Endothelial cell of umbilical vein (primary cell): ENCODE measurements around the gene NR3C1. TPM values are rescaled to one million over a fixed set of nuclear protein-coding genes. Genes with fewer than 3 reads are reported as not detected.
A peak's percentile ranks its signal among the peaks of the same experiment; 100 is the strongest.

Source experiments
- BruUV-seq: library from RNA; stranded (reverse); fragments of 400-500 nt; replicated peaks from 2 replicates; lab custom pipeline; 2021; lab: Mats Ljungman, UMichigan
- CTCF ChIA-PET: fragments of 300-600, 350-600 bp; sonication (Branson Sonifier 250); formaldehyde crosslinking; loops from one replicate; lab custom pipeline; 2021; ENCODE audit warnings: antibody characterized with exemption, inconsistent platforms; lab: Charles Lee
- POLR2A ChIA-PET: fragments of 300-600, 350-600 bp; sonication (Branson Sonifier 250); formaldehyde crosslinking; loops from one replicate; lab custom pipeline; 2021; ENCODE audit warnings: antibody characterized with exemption, inconsistent platforms; lab: Charles Lee
- DNase-seq: peaks from one replicate; pipeline ENCODE4 v3.0.0-alpha.2; 2011; ENCODE audit warnings: low read depth, low spot score
- FAIRE-seq: peaks from 2 replicates; lab custom pipeline; 2011; peaks lifted over from hg19 to GRCh38; lab: Jason Lieb, UNC
- H2AFZ ChIP-seq: 2 replicates; pipeline ENCODE4 v1.6.0; 2012; ENCODE audit warnings: low read depth, low read length, control low read depth, inconsistent platforms
- H3K27ac ChIP-seq: 2 replicates; pipeline ENCODE4 v1.5.1; 2011; ENCODE audit warnings: low read depth, mild to moderate bottlenecking, control low read depth, low read length, moderate library complexity; ENCODE audit not compliant: insufficient read depth
- H3K27me3 ChIP-seq, 2 experiments: 2 replicates each; pipeline versions ENCODE4 v1.6.0 to v1.6.1; 2011; ENCODE audit warnings: low read length in 2 of 2, mixed read lengths in 1 of 2; ENCODE audit not compliant: control insufficient read depth in 2 of 2, insufficient read depth in 2 of 2
- H3K36me3 ChIP-seq, 2 experiments: 2 replicates in 1 of 2; 3 replicates in 1 of 2; pipeline ENCODE4 v1.5.1; 2011; ENCODE audit warnings: low read length in 2 of 2, mild to moderate bottlenecking in 1 of 2, moderate library complexity in 1 of 2; ENCODE audit not compliant: control insufficient read depth in 2 of 2, insufficient read depth in 2 of 2; ENCODE audit errors: extremely low read depth in 1 of 2
- H3K4me1 ChIP-seq: 3 replicates; pipeline ENCODE4 v1.5.1; 2011; ENCODE audit warnings: mild to moderate bottlenecking, low read length; ENCODE audit not compliant: control insufficient read depth, insufficient read depth; ENCODE audit errors: extremely low read depth
- H3K4me2 ChIP-seq: 2 replicates; pipeline ENCODE4 v1.6.1; 2011; ENCODE audit warnings: low read length, control low read depth, mixed read lengths; ENCODE audit not compliant: insufficient read depth
- H3K4me3 ChIP-seq, 3 experiments: fragments of 200-600 bp in 1 of 3; sonication (generic), shearing (Covaris generic) in 1 of 3; replicated peaks in 1 of 3; 2 replicates each; pipeline ENCODE4 v1.5.1; 2011 to 2016; ENCODE audit warnings: control low read depth in 3 of 3, low read length in 3 of 3, mild to moderate bottlenecking in 2 of 3, inconsistent platforms in 1 of 3, low read depth in 1 of 3, moderate library complexity in 1 of 3; ENCODE audit not compliant: insufficient read depth in 1 of 3
- H3K79me2 ChIP-seq: 2 replicates; pipeline ENCODE4 v1.6.0; 2012; ENCODE audit warnings: low read length, inconsistent platforms; ENCODE audit not compliant: control insufficient read depth, insufficient read depth
- H3K9ac ChIP-seq: replicated peaks from 2 replicates; pipeline ENCODE3; 2011; ENCODE audit warnings: low read length, control low read depth; ENCODE audit not compliant: insufficient read depth; ENCODE audit errors: extremely low read depth
- H3K9me1 ChIP-seq: replicated peaks from 3 replicates; pipeline ENCODE4 v1.6.0; 2011; ENCODE audit warnings: mild to moderate bottlenecking, low read length; ENCODE audit not compliant: control insufficient read depth, insufficient read depth; ENCODE audit errors: extremely low read depth
- H3K9me3 ChIP-seq: replicated peaks from 2 replicates; pipeline ENCODE4 v1.5.1; 2012; ENCODE audit warnings: low read length, inconsistent platforms; ENCODE audit not compliant: control insufficient read depth, insufficient read depth
- H4K20me1 ChIP-seq: replicated peaks from 2 replicates; pipeline ENCODE3; 2011; ENCODE audit warnings: mild to moderate bottlenecking, low read length; ENCODE audit not compliant: control insufficient read depth, insufficient read depth; ENCODE audit errors: extremely low read depth
- EZH2 ChIP-seq: IDR thresholded peaks from 2 replicates; pipeline ENCODE4 v1.6.1; 2012; ENCODE audit warnings: borderline replicate concordance, low read depth, mild to moderate bottlenecking, moderate library complexity, low read length, inconsistent platforms; ENCODE audit not compliant: severe bottlenecking
- FOS ChIP-seq: IDR thresholded peaks from 2 replicates; pipeline ENCODE4 v1.6.1; 2011; ENCODE audit warnings: mild to moderate bottlenecking, low read length, moderate library complexity, borderline replicate concordance; ENCODE audit not compliant: insufficient read depth
- GATA2 ChIP-seq: IDR thresholded peaks from 2 replicates; pipeline ENCODE4 v1.7.0; 2011; ENCODE audit warnings: low read depth, mild to moderate bottlenecking, moderate library complexity, mixed read lengths, low read length; ENCODE audit not compliant: insufficient read length, insufficient read depth
- JUN ChIP-seq: IDR thresholded peaks from 2 replicates; pipeline ENCODE4 v1.6.1; 2011; ENCODE audit warnings: borderline replicate concordance, low read depth; ENCODE audit not compliant: insufficient read length, insufficient read depth
- MYC ChIP-seq: IDR thresholded peaks from one replicate; pipeline ENCODE4 v1.6.1; 2011; ENCODE audit warnings: mild to moderate bottlenecking, low read depth, low read length
- POLR2A ChIP-seq: IDR thresholded peaks from 2 replicates; pipeline ENCODE4 v1.6.1; 2012; ENCODE audit warnings: low read depth, mild to moderate bottlenecking, control low read depth, low read length
- POLR2AphosphoS5 ChIP-seq: IDR thresholded peaks from 2 replicates; pipeline ENCODE4 v1.6.1; 2012; ENCODE audit warnings: low read depth, mild to moderate bottlenecking, control low read depth, low read length, moderate library complexity; ENCODE audit not compliant: insufficient read depth
- dilution Hi-C: fragments of 300-500 bp; cut with MboI; formaldehyde crosslinking; loops from one replicate; pipeline ENCODE4 v1.15.0; 2019; ENCODE audit warnings: low sequenced_read_pairs; ENCODE audit not compliant: extremely low pct_ligation_motif_present
- intact Hi-C: fragments of 100-400 bp; cut with micrococcal nuclease; formaldehyde crosslinking; loops from one replicate; pipeline ENCODE4 v1.10.0; 2022
- polyA plus RNA-seq, 4 experiments: library from polyadenylated mRNA; depleted of rRNA in 3 of 4; stranded (reverse) in 3 of 4; unstranded in 1 of 4; fragments of >200 nt; gene quantifications; 2 replicates each; pipeline versions ENCODE4 v1.2.1 to v1.2.3, GENCODE V29; 2011 to 2012; ENCODE audit warnings: missing spikeins in 1 of 4
- total RNA-seq: library from RNA; stranded (reverse); gene quantifications from 2 replicates; pipeline ENCODE4 v1.2.3, GENCODE V29; 2021
- TF ChIP-seq, protein P1 (sequence below): IDR thresholded peaks from 2 replicates; pipeline ENCODE4 v1.6.1; 2011; ENCODE audit not compliant: insufficient read depth, insufficient read length
- TF ChIP-seq, protein P2 (sequence below), 2 donors: IDR thresholded peaks; 1 replicate in 1 of 2; 2 replicates in 1 of 2; pipeline ENCODE4 v1.5.1; 2011; ENCODE audit warnings: low read length in 2 of 2, mild to moderate bottlenecking in 2 of 2, moderate library complexity in 2 of 2, control low read depth in 1 of 2, inconsistent platforms in 1 of 2, low read depth in 1 of 2; ENCODE audit not compliant: insufficient read depth in 1 of 2; ENCODE audit errors: extremely low read depth in 1 of 2

The NR3C1 gene
- total and polyA plus RNA-seq, 2 donors (not counting 3 experiments of a cell fraction or from before 2014, with no cell fraction given) = 4.1 to 17.0 TPM

DNA sequence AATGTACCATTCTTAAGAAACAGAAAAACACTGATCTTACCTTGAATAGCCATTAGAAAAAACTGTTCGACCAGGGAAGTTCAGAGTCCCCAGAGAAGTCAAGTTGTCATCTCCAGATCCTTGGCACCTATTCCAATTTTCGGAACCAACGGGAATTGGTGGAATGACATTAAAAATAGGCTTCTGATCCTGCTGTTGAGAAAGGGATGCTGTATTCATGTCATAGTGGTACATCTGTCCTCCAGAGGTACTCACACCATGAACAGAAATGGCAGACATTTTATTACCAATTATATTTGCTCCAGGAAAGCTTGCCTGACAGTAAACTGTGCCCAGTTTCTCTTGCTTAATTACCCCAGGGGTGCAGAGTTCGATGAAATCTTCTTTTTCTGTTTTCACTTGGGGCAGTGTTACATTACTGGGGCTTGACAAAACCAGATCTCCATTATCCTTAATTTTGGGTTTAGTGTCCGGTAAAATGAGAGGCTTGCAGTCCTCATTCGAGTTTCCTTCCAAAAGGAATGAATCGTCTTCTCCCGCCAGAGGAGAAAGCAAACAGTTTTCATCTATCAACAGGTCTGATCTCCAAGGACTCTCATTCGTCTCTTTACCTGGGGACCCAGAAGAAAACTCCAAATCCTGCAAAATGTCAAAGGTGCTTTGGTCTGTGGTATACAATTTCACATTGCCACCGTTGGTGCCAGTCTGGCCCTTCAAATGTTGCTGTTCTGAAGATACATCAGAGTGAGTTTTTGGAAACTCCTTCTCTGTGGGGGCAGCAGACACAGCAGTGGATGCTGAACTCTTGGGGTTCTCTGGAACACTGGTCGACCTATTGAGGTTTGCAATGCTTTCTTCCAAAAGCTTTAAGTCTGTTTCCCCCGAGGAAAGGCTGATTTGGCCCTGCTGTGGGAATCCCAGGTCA, 3.6 kb downstream of the NR3C1 start:
- CTCF ChIA-PET = interaction anchor here (1.1 to 2.5 kb wide), 5 partner anchors 294 to 742 kb away, joined by 3 to 10 read pairs (median 6); no protein-coding TSS in a partner anchor

More for the DNA sequence above, 3.6 kb downstream of the NR3C1 start:
- Histone ChIP-seq H3K4me1 (peaks cover 63% of the 10 kb centered on the region), H4K20me1 (no peaks in the 10 kb centered on the region), H3K27me3 (no peaks in the 10 kb centered on the region), H3K27ac (no peak overlapping the region), H3K79me2 (peaks cover 78% of the 10 kb centered on the region), H3K9me3 (no peaks in the 10 kb centered on the region), H3K4me2 (peak overlapping the region; percentile 95), H2AFZ (no peak overlapping the region), H3K4me3 (peak overlapping the region in 1 of 3 experiments; percentile 87), H3K9me1 (no peaks in the 10 kb centered on the region), H3K9ac (no peak overlapping the region), H3K36me3 (no peaks in the 10 kb centered on the region)
- intact Hi-C loops = loop anchor here (5.0 to 10.0 kb wide), 3 partner anchors 195 to 685 kb away; no protein-coding TSS in a partner anchor
- BruUV-seq = no TSS peak
- POLR2A ChIA-PET = interaction anchor here (0.6 to 0.8 kb wide), 2 partner anchors 474 to 1726 kb away, joined by 3 to 6 read pairs; no protein-coding TSS in a partner anchor
- dilution Hi-C loops = loop anchor here (25.0 kb wide), 1 partner anchor 188 kb away; no protein-coding TSS in a partner anchor
- no peak for DNase-seq
- no peak for TF ChIP-seq POLR2A
- TF ChIP-seq JUN = no peak
- no peak for TF ChIP-seq FOS
- TF ChIP-seq MYC = no peak
- TF ChIP-seq, protein P1, sequence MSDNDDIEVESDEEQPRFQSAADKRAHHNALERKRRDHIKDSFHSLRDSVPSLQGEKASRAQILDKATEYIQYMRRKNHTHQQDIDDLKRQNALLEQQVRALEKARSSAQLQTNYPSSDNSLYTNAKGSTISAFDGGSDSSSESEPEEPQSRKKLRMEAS = no peak
- TF ChIP-seq, protein P2, sequence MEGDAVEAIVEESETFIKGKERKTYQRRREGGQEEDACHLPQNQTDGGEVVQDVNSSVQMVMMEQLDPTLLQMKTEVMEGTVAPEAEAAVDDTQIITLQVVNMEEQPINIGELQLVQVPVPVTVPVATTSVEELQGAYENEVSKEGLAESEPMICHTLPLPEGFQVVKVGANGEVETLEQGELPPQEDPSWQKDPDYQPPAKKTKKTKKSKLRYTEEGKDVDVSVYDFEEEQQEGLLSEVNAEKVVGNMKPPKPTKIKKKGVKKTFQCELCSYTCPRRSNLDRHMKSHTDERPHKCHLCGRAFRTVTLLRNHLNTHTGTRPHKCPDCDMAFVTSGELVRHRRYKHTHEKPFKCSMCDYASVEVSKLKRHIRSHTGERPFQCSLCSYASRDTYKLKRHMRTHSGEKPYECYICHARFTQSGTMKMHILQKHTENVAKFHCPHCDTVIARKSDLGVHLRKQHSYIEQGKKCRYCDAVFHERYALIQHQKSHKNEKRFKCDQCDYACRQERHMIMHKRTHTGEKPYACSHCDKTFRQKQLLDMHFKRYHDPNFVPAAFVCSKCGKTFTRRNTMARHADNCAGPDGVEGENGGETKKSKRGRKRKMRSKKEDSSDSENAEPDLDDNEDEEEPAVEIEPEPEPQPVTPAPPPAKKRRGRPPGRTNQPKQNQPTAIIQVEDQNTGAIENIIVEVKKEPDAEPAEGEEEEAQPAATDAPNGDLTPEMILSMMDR (IDR thresholded peaks at IDR 0.05; ENCODE audit: extremely low read depth in 1 of 2, insufficient read depth in 1 of 2, low read depth in 1 of 2, low read length in 2 of 2) = no peak
- TF ChIP-seq POLR2AphosphoS5 = no peak
- TF ChIP-seq EZH2 = no peak
- no peak for TF ChIP-seq GATA2
- no peak for FAIRE-seq
